B cell (primary cell): ENCODE results near the gene RETREG1. TPM values are rescaled to one million over a fixed set of nuclear protein-coding genes. Genes with fewer than 3 reads are reported as not detected.

Source experiments
- ATAC-seq: fragments of 200-7000 bp; cut with Tn5 transposase; one replicate; pipeline ENCODE4 v1.10.0; 2021; ENCODE audit warnings: low read depth, mild to moderate bottlenecking, moderate number of reproducible peaks, moderate library complexity
- CTCF ChIA-PET: fragments of 350-600 bp; sonication (Branson Sonifier 250); formaldehyde crosslinking; loops from one replicate; lab custom pipeline; 2021; ENCODE audit warnings: antibody characterized with exemption, inconsistent platforms; lab: Charles Lee
- POLR2A ChIA-PET: fragments of 350-600 bp; sonication (Branson Sonifier 250); formaldehyde crosslinking; loops from one replicate; lab custom pipeline; 2021; ENCODE audit warnings: antibody characterized with exemption; lab: Charles Lee
- DNase-seq: peaks from one replicate; pipeline ENCODE4 v3.0.0; 2013
- H2AFZ ChIP-seq: 2 replicates; pipeline ENCODE4 v1.6.1; 2012; ENCODE audit warnings: mild to moderate bottlenecking, low read depth, low read length; ENCODE audit not compliant: insufficient read depth, poor library complexity, severe bottlenecking
- H3K27ac ChIP-seq, 2 donors: 1 replicate in 1 of 2; 2 replicates in 1 of 2; pipeline ENCODE4 v1.5.1; 2012 to 2013; ENCODE audit warnings: low read length in 2 of 2, mild to moderate bottlenecking in 2 of 2, moderate library complexity in 1 of 2
- H3K27me3 ChIP-seq, 4 experiments: fragments of 200-600 bp in 1 of 4; sonication (generic) in 1 of 4; replicated peaks in 1 of 4; 1 replicate in 2 of 4; 2 replicates in 2 of 4; pipeline versions ENCODE4 v1.6.1 to v1.7.0; 2013 to 2016; ENCODE audit warnings: low read length in 3 of 4, mild to moderate bottlenecking in 2 of 4, mixed read lengths in 1 of 4, moderate library complexity in 1 of 4; ENCODE audit not compliant: insufficient read depth in 4 of 4, control insufficient read depth in 3 of 4; ENCODE audit errors: control extremely low read depth in 1 of 4
- H3K36me3 ChIP-seq, 2 experiments: replicated peaks in 1 of 2; 1 replicate in 1 of 2; 2 replicates in 1 of 2; pipeline versions ENCODE4 v1.6.1 to v1.7.1; 2013; ENCODE audit warnings: low read length in 1 of 2; ENCODE audit not compliant: insufficient read depth in 2 of 2, control insufficient read depth in 1 of 2; ENCODE audit errors: control extremely low read depth in 1 of 2, extremely low read depth in 1 of 2
- H3K4me1 ChIP-seq, 2 donors: fragments of 200-600 bp in 1 of 2; sonication (generic) in 1 of 2; 1 replicate in 1 of 2; 2 replicates in 1 of 2; pipeline versions ENCODE4 v1.5.1 to v1.6.1; 2013 to 2017; ENCODE audit warnings: low read length in 2 of 2; ENCODE audit not compliant: control insufficient read depth in 2 of 2, insufficient read depth in 2 of 2
- H3K4me2 ChIP-seq: replicated peaks from 2 replicates; pipeline ENCODE3; 2012; ENCODE audit warnings: mild to moderate bottlenecking, low read depth, low read length; ENCODE audit not compliant: poor library complexity, severe bottlenecking
- H3K4me3 ChIP-seq, 5 experiments: fragments of 200-600 bp in 1 of 5; sonication (generic) in 1 of 5; 1 replicate in 3 of 5; 2 replicates in 2 of 5; pipeline versions ENCODE4 v1.5.1 to v1.7.0; 2011 to 2016; ENCODE audit warnings: low read length in 4 of 5, mild to moderate bottlenecking in 4 of 5, low read depth in 2 of 5, control low read depth in 1 of 5, moderate library complexity in 1 of 5; ENCODE audit not compliant: insufficient read depth in 1 of 5; ENCODE audit errors: control extremely low read depth in 1 of 5, extremely low read depth in 1 of 5
- H3K79me2 ChIP-seq: fragments of 200-600 bp; sonication (generic); one replicate; pipeline ENCODE4 v1.6.0; 2016; ENCODE audit warnings: low read length; ENCODE audit not compliant: control insufficient read depth, insufficient read depth
- H3K9ac ChIP-seq: fragments of 200-600 bp; sonication (generic); 2 replicates; pipeline ENCODE4 v1.6.1; 2017; ENCODE audit warnings: mild to moderate bottlenecking, low read length, moderate library complexity
- H3K9me3 ChIP-seq, 3 donors: one replicate each; pipeline versions ENCODE4 v1.6.1 to v1.7.1; 2013; ENCODE audit warnings: low read length in 2 of 3; ENCODE audit not compliant: control insufficient read depth in 2 of 3, insufficient read depth in 1 of 3; ENCODE audit errors: control extremely low read depth in 1 of 3
- H4K20me1 ChIP-seq: 2 replicates; pipeline ENCODE4 v1.6.0; 2012; ENCODE audit warnings: mild to moderate bottlenecking, low read length; ENCODE audit not compliant: insufficient read depth, control insufficient read depth, poor library complexity, severe bottlenecking
- H3K27ac Mint-ChIP-seq: one replicate; pipeline ENCODE4 v1.8.0; 2021; ENCODE audit warnings: mixed read lengths
- H3K27me3 Mint-ChIP-seq: one replicate; pipeline ENCODE4 v1.8.0; 2021; ENCODE audit warnings: mixed read lengths
- H3K4me1 Mint-ChIP-seq: one replicate; pipeline ENCODE4 v1.8.0; 2021; ENCODE audit warnings: mixed read lengths
- H3K4me3 Mint-ChIP-seq: one replicate; pipeline ENCODE4 v1.8.0; 2021; ENCODE audit warnings: mixed read lengths
- H3K9me3 Mint-ChIP-seq: one replicate; pipeline ENCODE4 v1.8.0; 2022; ENCODE audit warnings: mixed read lengths; ENCODE audit not compliant: insufficient read depth
- EZH2 ChIP-seq: IDR thresholded peaks from 2 replicates; pipeline ENCODE4 v1.6.1; 2012; ENCODE audit warnings: borderline replicate concordance, low read depth, mild to moderate bottlenecking, moderate library complexity, low read length; ENCODE audit not compliant: insufficient read depth, poor library complexity, severe bottlenecking
- WGBS: methylation state at CpG from one replicate; pipeline ENCODE4 v1.1.5; 2013; ENCODE audit warnings: missing lambda C conversion rate; ENCODE audit not compliant: insufficient coverage; 5-methylcytosine and 5-hydroxymethylcytosine counted together
- intact Hi-C: fragments of 100-400 bp; cut with micrococcal nuclease; formaldehyde crosslinking; loops from one replicate; pipeline ENCODE4 v1.10.0; 2022
- polyA plus RNA-seq: library from polyadenylated mRNA; depleted of rRNA; stranded (reverse); fragments of >200 nt; gene quantifications from 2 replicates; pipeline ENCODE4 v1.2.3, GENCODE V29; 2012
- total RNA-seq, 2 donors: library from RNA; stranded (reverse); fragments of 120-200 nt in 1 of 2; gene quantifications; 1 replicate in 1 of 2; 2 replicates in 1 of 2; pipeline versions ENCODE4 v1.2.3 to v1.2.4, GENCODE V29; 2013 to 2022
- TF ChIP-seq, protein P1 (sequence below): fragments of 200-600 bp; IDR thresholded peaks from one replicate; pipeline ENCODE4 v1.8.0; 2022; ENCODE audit warnings: antibody characterized with exemption, mild to moderate bottlenecking

Gene RETREG1
- total and polyA plus RNA-seq, 2 donors (not counting 1 experiment from before 2014, with no cell fraction given) = 5.1 to 12.9 TPM

DNA sequence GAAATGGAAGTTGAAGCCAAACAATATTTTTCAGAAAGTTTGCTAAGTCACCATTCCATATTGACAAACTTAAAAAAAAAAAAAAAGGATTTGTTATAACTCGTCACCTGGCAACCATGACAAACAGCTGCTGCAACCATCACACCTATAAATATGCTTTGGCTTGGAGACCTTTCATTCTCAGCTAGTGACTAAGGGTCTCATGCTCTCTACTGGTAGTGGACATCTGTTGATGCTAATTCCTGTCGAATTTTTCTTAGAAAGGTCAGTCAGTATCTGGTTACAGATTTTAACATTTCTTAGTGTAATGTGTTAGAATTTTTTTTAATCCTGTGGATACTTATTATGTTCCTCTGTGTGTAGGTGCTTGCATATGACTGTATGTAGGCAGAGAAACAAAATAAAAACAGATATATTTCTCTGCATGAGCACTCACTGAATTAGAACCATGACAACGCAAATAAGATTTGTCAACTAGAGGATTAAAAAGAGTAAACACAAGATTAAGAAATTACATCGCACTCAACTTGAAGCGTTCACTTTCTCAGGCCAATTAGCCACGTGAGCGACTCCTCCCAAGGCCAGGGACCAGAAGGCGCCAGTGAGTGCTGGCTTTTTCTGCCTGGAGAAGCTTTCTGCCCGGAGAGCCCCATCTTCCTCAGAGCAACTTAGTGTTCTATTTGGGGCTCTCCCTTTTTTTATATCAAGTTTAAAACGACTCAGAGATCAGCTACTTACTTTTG lies 124.2 kb downstream of the RETREG1 start:
- Histone ChIP-seq H3K9ac (no peak overlapping the region), H3K9me3 (peaks cover 4 to 16% (median 14%) of the 10 kb centered on the region in 3 donors), H3K4me1 (no peaks in the 10 kb centered on the region), H3K36me3 (no peaks in the 10 kb centered on the region), H3K27ac (no peak overlapping the region), H3K79me2 (no peaks in the 10 kb centered on the region), H3K4me3 (no peak overlapping the region), H4K20me1 (no peaks in the 10 kb centered on the region), H3K4me2 (no peak overlapping the region), H3K27me3 (no peaks in the 10 kb centered on the region), H2AFZ (no peak overlapping the region)
- WGBS = 98% methylated on average over 8 of the region's 10 CpGs
- DNase-seq (no peak), ATAC-seq (no peak)
- intact Hi-C loops = no loop called here
- CTCF ChIA-PET = interaction anchor here (0.6 kb wide), 1 partner anchor 1278 kb away, joined by 8 read pairs; no protein-coding TSS in a partner anchor
- no peak overlapping the region for H3K27ac Mint-ChIP-seq
- no peaks in the 10 kb centered on the region for H3K4me1 Mint-ChIP-seq
- POLR2A ChIA-PET = no interaction called here
- H3K9me3 Mint-ChIP-seq = peaks cover 11% of the 10 kb centered on the region
- no peaks in the 10 kb centered on the region for H3K27me3 Mint-ChIP-seq
- TF ChIP-seq, protein P1, sequence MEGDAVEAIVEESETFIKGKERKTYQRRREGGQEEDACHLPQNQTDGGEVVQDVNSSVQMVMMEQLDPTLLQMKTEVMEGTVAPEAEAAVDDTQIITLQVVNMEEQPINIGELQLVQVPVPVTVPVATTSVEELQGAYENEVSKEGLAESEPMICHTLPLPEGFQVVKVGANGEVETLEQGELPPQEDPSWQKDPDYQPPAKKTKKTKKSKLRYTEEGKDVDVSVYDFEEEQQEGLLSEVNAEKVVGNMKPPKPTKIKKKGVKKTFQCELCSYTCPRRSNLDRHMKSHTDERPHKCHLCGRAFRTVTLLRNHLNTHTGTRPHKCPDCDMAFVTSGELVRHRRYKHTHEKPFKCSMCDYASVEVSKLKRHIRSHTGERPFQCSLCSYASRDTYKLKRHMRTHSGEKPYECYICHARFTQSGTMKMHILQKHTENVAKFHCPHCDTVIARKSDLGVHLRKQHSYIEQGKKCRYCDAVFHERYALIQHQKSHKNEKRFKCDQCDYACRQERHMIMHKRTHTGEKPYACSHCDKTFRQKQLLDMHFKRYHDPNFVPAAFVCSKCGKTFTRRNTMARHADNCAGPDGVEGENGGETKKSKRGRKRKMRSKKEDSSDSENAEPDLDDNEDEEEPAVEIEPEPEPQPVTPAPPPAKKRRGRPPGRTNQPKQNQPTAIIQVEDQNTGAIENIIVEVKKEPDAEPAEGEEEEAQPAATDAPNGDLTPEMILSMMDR = no peak
- TF ChIP-seq EZH2 = no peak
- no peak overlapping the region for H3K4me3 Mint-ChIP-seq

DNA sequence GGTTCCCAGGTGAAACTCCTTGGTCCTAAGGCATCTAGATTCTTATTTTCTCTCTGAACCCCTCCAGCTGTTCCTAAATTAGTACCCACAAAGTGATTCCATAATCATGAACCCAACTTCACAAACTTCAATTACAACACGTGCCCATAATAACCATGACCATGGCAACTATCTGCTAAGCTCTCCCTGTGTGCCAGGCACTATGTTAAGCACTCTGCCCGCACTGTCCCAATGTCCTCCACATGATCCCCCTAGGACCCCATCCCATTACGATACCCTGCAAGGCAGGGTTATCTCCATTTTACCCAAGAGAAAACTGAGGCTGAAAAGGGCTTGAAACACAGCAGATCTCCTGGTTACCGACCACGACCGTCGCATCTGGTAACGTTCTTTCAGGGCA lies 125.9 kb downstream of the RETREG1 start:
- no peak for DNase-seq
- no peak overlapping the region for H3K27ac Mint-ChIP-seq

More for the DNA sequence above, 125.9 kb downstream of the RETREG1 start:
- TF ChIP-seq, protein P1 = no peak
- TF ChIP-seq EZH2 = no peak
- no peaks in the 10 kb centered on the region for H3K36me3 ChIP-seq
- no peak overlapping the region for H3K9ac ChIP-seq
- WGBS = 94% methylated on average over 2 of the region's 8 CpGs
- H4K20me1 ChIP-seq = no peaks in the 10 kb centered on the region
- Mint-ChIP-seq H3K4me3 (no peak overlapping the region), H3K4me1 (no peaks in the 10 kb centered on the region), H3K27me3 (no peaks in the 10 kb centered on the region), H3K9me3 (peaks cover 5% of the 10 kb centered on the region)
- ChIA-PET POLR2A (no interaction called here), CTCF (interaction anchor here (1.1 to 2.3 kb wide), 8 partner anchors 32 to 642 kb away, joined by 4 to 27 read pairs (median 5); no protein-coding TSS in a partner anchor)
- intact Hi-C loops = no loop called here
- ATAC-seq = no peak
- no peaks in the 10 kb centered on the region for H3K79me2 ChIP-seq
- H3K4me2 ChIP-seq = no peak overlapping the region
- H3K9me3 ChIP-seq = peaks cover 4 to 11% (median 8%) of the 10 kb centered on the region in 3 donors
- H3K27me3 ChIP-seq = no peaks in the 10 kb centered on the region
- no peaks in the 10 kb centered on the region for H3K4me1 ChIP-seq
- no peak overlapping the region for H2AFZ ChIP-seq
- no peak overlapping the region for H3K4me3 ChIP-seq
- no peak overlapping the region for H3K27ac ChIP-seq
